DND-41 (cell line): ENCODE measurements around the gene ZNF420.

Source experiments
- CTCF ChIP-seq: IDR thresholded peaks from 2 replicates; pipeline ENCODE4 v1.5.1; 2012; ENCODE audit warnings: borderline replicate concordance, low read length, moderate library complexity, mild to moderate bottlenecking; ENCODE audit not compliant: poor library complexity, severe bottlenecking; ENCODE audit errors: extremely low read depth
- EZH2 ChIP-seq: IDR thresholded peaks from 3 replicates; pipeline ENCODE4 v1.6.1; 2012; ENCODE audit warnings: borderline replicate concordance, low read depth, mild to moderate bottlenecking, moderate library complexity, low read length, inconsistent platforms; ENCODE audit not compliant: severe bottlenecking

GRCh38 chr19:37077934-37078716 lies at the start of gene ZNF420:
- TF ChIP-seq EZH2 (no peak), CTCF (no peak)
